Occipital lobe (tissue), 2 donors: ENCODE results near the gene C6. TPM values are rescaled to one million over a fixed set of nuclear protein-coding genes. Genes with fewer than 3 reads are reported as not detected.
"Not testable (repeated sequence)": the region's sequence is repeated elsewhere in the genome, so short reads cannot be mapped to it uniquely, and the experiment has no call there.

Experiments
- DNase-seq: peaks from one replicate; lab custom pipeline; 2025; lab: John Stamatoyannopoulos, UW
- total RNA-seq: library from RNA; depleted of rRNA; stranded (reverse); fragments of >200 nt; gene quantifications from one replicate; pipeline ENCODE4 v1.2.3, GENCODE V29; 2014

C6 gene
- total RNA-seq, result not detected

- no peak for DNase-seq
Measured at GRCh38 chr5:41213340-41213739, at the start of gene C6. C6 (minus strand) TSS chr5:41213532; CDS start chr5:41203230, 10,302 bp downstream.

GRCh38 chr5:41256400-41256799 is 43.1 kb upstream of the C6 start:
- no peak for DNase-seq

- no peak for DNase-seq
Measured at GRCh38 chr5:41253109-41253508, 39.8 kb upstream of the C6 start.

GRCh38 chr5:41252036-41252435 is 38.7 kb upstream of the C6 start:
- DNase-seq, result no peak

- DNase-seq, result no peak
Measured at GRCh38 chr5:41250351-41250987, 37.1 kb upstream of the C6 start.

- no peak for DNase-seq
Measured at GRCh38 chr5:41247135-41247534, 33.8 kb upstream of the C6 start.

- DNase-seq, result no peak
Measured at GRCh38 chr5:41246376-41246775, 33.0 kb upstream of the C6 start.

- DNase-seq, result no peak
Measured at GRCh38 chr5:41243558-41243957, 30.2 kb upstream of the C6 start.

- DNase-seq, result no peak
Measured at GRCh38 chr5:41240985-41241384, 27.7 kb upstream of the C6 start.

GRCh38 chr5:41240390-41240789 is 27.1 kb upstream of the C6 start:
- no peak for DNase-seq

GRCh38 chr5:41234475-41234874 is 21.1 kb upstream of the C6 start:
- no peak for DNase-seq

- no peak for DNase-seq
Measured at GRCh38 chr5:41232797-41233196, 19.5 kb upstream of the C6 start.

GRCh38 chr5:41230276-41230675 is 16.9 kb upstream of the C6 start:
- not testable (repeated sequence) for DNase-seq

- DNase-seq, result no peak
Measured at GRCh38 chr5:41223962-41224361, 10.6 kb upstream of the C6 start.

GRCh38 chr5:41219658-41220269 is 6.4 kb upstream of the C6 start:
- DNase-seq, result no peak

- DNase-seq, result no peak
Measured at GRCh38 chr5:41218929-41219657, 5.8 kb upstream of the C6 start.

- no peak for DNase-seq
Measured at GRCh38 chr5:41214182-41214581, 850 bp upstream of the C6 start.

GRCh38 chr5:41212935-41213334 is 397 bp downstream of the C6 start:
- DNase-seq, result no peak

- no peak for DNase-seq
Measured at GRCh38 chr5:41211417-41211816, 1.9 kb downstream of the C6 start.

- DNase-seq, result not testable (repeated sequence)
Measured at GRCh38 chr5:41205475-41205874, 7.9 kb downstream of the C6 start.

GRCh38 chr5:41203033-41203432 is 10.3 kb downstream of the C6 start:
- DNase-seq, result no peak

GRCh38 chr5:41201082-41201772 is 12.1 kb downstream of the C6 start:
- no peak for DNase-seq
